Heart right ventricle (tissue), 16 donors: Measurements from ENCODE around the gene ANKRD13B. TPM values are rescaled to one million over a fixed set of nuclear protein-coding genes. Genes with fewer than 3 reads are reported as not detected.

Experiments used
- ATAC-seq, 8 donors: fragments of 200-7000 bp; cut with Tn5 transposase; one replicate each; pipeline ENCODE4 v1.9.1; 2020; ENCODE audit warnings: mild to moderate bottlenecking in 8 of 8, moderate library complexity in 8 of 8, moderate number of reproducible peaks in 1 of 8
- DNase-seq, 2 donors: peaks; one replicate each; pipeline ENCODE4 v3.0.0-alpha.2; 2020
- H3K27ac ChIP-seq, 10 donors: fragments of 200-600 bp; sonication (generic) in 2 of 10; one replicate each; pipeline versions ENCODE4 v1.5.0 to v1.8.0; 2020 to 2022; ENCODE audit warnings: mild to moderate bottlenecking in 3 of 10
- H3K27me3 ChIP-seq, 7 donors: fragments of 200-600 bp; one replicate each; pipeline ENCODE4 v1.8.0; 2021 to 2022; ENCODE audit warnings: mild to moderate bottlenecking in 2 of 7
- H3K36me3 ChIP-seq, 9 donors: fragments of 200-600 bp; sonication (generic) in 1 of 9; one replicate each; pipeline versions ENCODE4 v1.5.0 to v1.8.0; 2020 to 2022; ENCODE audit warnings: mild to moderate bottlenecking in 2 of 9
- H3K4me1 ChIP-seq, 9 donors: fragments of 200-600 bp; sonication (generic) in 1 of 9; one replicate each; pipeline versions ENCODE4 v1.5.0 to v1.8.0; 2020 to 2022; ENCODE audit warnings: mild to moderate bottlenecking in 4 of 9
- H3K4me3 ChIP-seq, 10 donors: fragments of 200-600 bp; sonication (generic) in 2 of 10; one replicate each; pipeline versions ENCODE4 v1.5.0 to v1.8.0; 2020 to 2022; ENCODE audit warnings: mild to moderate bottlenecking in 7 of 10, moderate library complexity in 2 of 10
- H3K9me3 ChIP-seq, 11 donors: fragments of 200-600 bp in 10 of 11; sonication (generic) in 2 of 11; one replicate each; pipeline versions ENCODE4 v1.5.0 to v1.8.0; 2013 to 2022; ENCODE audit warnings: mild to moderate bottlenecking in 2 of 11, control low read depth in 1 of 11, moderate library complexity in 1 of 11
- WGBS, 2 donors: extraction: QIAGEN DNeasy Blood & Tissue Kit; methylation state at CpG; one replicate each; pipeline ENCODE4 v1.1.7; 2013; ENCODE audit warnings: inconsistent platforms in 1 of 2; 5-methylcytosine and 5-hydroxymethylcytosine counted together
- intact Hi-C, 10 donors: fragments of 100-400 bp; cut with DNase I; formaldehyde crosslinking; loops; one replicate each; pipeline versions ENCODE4 v1.11.1 to v1.14.2; 2022
- polyA plus RNA-seq, 2 donors: library from polyadenylated mRNA; stranded (reverse); fragments of 200-250 nt; gene quantifications; one replicate each; pipeline ENCODE4 v1.2.3, GENCODE V29; 2013
- total RNA-seq, 10 donors: library from RNA; stranded (reverse); fragmentation: NEBNext Ultra II Directional in 3 of 10; extraction: Animal tissue kit (Norgen Biotek cat#: 25700) in 3 of 10; gene quantifications; one replicate each; pipeline versions ENCODE4 v1.2.1 to v1.2.4, GENCODE V29; 2021 to 2023
- TF ChIP-seq, protein P1 (sequence below), 9 donors: fragments of 200-600 bp; sonication (generic) in 2 of 9; IDR thresholded peaks; one replicate each; pipeline versions ENCODE4 v1.5.0 to v1.8.0; 2021 to 2022; ENCODE audit warnings: antibody characterized with exemption in 9 of 9, mild to moderate bottlenecking in 5 of 9, moderate library complexity in 1 of 9
- donor health status: Arrhythmogenic right ventricular cardiomyopathy.
- donor health status: ischemic (EF 13 %, LVEDD 7.1; RV severe dilation, severe dysfunction).
- donor health status: healthy with polysubstance abuse.
- donor health status: DM: no; HTN: yes; CAD: no.
- donor health status: DM: no; HTN: no; CAD: no.
- donor health status: ischemic (EF 25% LVEDD 6.9; RV normal size, moderate dysfunction).
- donor health status: ischemic (EF 25% LVEDD 5.7; RV mildly dilated, moderate dysfunction).
- donor health status: healthy.
- donor health status: DM: yes; HTN: yes; CAD: no.
- donor health status: Ischemic cardiomyopathy.
- donor health status: ischemic (EF 35%, LVEDD 5.7; RV mildly dilated, moderate dysfunction).
- donor health status: nonischemic (EF 11% LVEDD 7.7; RV severe dilation, severe dysfunction).
- donor health status: DM: yes; HTN: yes; CAD: no.
- donor health status: PGD.
- donor health status: ischemic (EF 29% LVEDD 5.4; RV normal size, mild dysfunction).
- donor health status: nonischemic (EF 23%, LVEDD 6.1; RV moderate dilation, normal function).

The ANKRD13B gene
- total and polyA plus RNA-seq, 12 donors = 2.5 to 9.7 (median 5.7) TPM

- H3K4me3 ChIP-seq = no peak overlapping the region
- peaks cover 0 to 58% (median under 1%) of the 10 kb centered on the region in 9 donors for H3K36me3 ChIP-seq
- TF ChIP-seq, protein P1, sequence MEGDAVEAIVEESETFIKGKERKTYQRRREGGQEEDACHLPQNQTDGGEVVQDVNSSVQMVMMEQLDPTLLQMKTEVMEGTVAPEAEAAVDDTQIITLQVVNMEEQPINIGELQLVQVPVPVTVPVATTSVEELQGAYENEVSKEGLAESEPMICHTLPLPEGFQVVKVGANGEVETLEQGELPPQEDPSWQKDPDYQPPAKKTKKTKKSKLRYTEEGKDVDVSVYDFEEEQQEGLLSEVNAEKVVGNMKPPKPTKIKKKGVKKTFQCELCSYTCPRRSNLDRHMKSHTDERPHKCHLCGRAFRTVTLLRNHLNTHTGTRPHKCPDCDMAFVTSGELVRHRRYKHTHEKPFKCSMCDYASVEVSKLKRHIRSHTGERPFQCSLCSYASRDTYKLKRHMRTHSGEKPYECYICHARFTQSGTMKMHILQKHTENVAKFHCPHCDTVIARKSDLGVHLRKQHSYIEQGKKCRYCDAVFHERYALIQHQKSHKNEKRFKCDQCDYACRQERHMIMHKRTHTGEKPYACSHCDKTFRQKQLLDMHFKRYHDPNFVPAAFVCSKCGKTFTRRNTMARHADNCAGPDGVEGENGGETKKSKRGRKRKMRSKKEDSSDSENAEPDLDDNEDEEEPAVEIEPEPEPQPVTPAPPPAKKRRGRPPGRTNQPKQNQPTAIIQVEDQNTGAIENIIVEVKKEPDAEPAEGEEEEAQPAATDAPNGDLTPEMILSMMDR (IDR thresholded peaks at IDR 0.05) = no peak
- peaks cover 42 to 83% (median 77%) of the 10 kb centered on the region in 9 donors for H3K4me1 ChIP-seq
- no peak for ATAC-seq
- no peaks in the 10 kb centered on the region for H3K9me3 ChIP-seq
- H3K27ac ChIP-seq = peak overlapping the region; percentile 68 to 86 (median 76)
- no peaks in the 10 kb centered on the region for H3K27me3 ChIP-seq
- no peak for DNase-seq
- WGBS, 2 donors = 49 to 59% methylated on average over 2 of the region's 2 CpGs
- intact Hi-C loops = loop anchor here in 7 of 10 donors (2.0 to 5.0 kb wide), 4 partner anchors 105 to 290 kb away; partner anchors contain the start of gene SSH2 (in 1 of the 7)
These were observed 49.3 kb downstream of the ANKRD13B start for GRCh38 chr17:29642171-29642611.

DNA sequence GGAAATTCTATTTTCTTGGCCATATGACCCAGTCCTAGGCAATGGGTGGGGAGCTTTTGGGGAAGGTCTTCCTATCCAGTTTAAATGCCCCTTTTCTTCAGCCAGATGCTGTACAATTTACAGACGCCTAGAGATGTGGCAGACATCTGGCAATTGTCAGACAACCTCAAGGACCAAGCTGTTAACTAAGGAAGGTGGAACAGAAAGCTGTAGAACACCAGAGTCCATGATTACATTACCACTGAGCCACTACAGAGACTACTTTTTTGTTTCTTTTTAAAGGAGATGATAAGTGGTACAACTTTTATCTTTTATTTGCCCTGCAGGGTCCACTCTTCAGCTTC is 50.9 kb downstream of the ANKRD13B start:
- Histone ChIP-seq H3K4me3 (no peak overlapping the region), H3K27me3 (no peaks in the 10 kb centered on the region), H3K9me3 (no peaks in the 10 kb centered on the region), H3K36me3 (peaks cover 0 to 67% (median 7%) of the 10 kb centered on the region in 9 donors), H3K4me1 (peaks cover 42 to 80% (median 77%) of the 10 kb centered on the region in 9 donors), H3K27ac (peak overlapping the region; percentile 68 to 86 (median 76))
- no peak for DNase-seq
- intact Hi-C loops = loop anchor here in 7 of 10 donors (2.0 to 5.0 kb wide), 5 partner anchors 104 to 289 kb away; partner anchors contain the start of gene SSH2 (in 1 of the 7)
- 50 to 53% methylated on average over 1 of the region's 1 CpG for WGBS, 2 donors
- no peak for ATAC-seq
- TF ChIP-seq, protein P1 (IDR thresholded peaks at IDR 0.05) = no peak

DNA sequence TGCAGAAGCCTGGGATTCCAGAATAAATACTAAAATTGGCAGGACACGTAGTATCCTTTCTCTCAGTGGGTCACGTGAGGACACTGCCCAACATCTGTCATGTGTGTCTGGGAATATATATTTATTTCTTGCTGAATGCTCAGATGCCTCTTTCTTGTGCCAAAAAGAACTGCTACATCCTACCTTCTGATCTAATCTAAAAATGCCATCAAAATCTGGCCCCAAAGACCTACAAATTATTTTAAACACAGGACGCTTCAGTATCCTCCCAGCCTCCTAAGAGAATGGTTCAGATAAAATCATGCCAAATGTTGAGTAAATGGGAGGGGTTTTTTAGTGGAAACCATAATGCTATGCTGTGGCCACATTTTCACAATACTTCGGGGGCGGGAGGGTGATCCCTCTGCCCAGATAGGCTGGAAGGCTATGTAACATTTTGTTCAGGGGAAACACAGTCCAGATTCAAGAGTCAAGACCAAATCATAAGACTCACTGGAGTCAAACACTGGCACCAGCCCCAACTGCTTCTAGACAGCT is 52.7 kb downstream of the ANKRD13B start:
- DNase-seq (peak; percentile 49 to 61), ATAC-seq (peak; percentile 54 to 90 (median 83))
- TF ChIP-seq, protein P1 (IDR thresholded peaks at IDR 0.05) = no peak
- Histone ChIP-seq H3K9me3 (no peaks in the 10 kb centered on the region), H3K36me3 (peaks cover 0 to 75% (median 7%) of the 10 kb centered on the region in 9 donors), H3K4me1 (peaks cover 35 to 62% (median 59%) of the 10 kb centered on the region in 9 donors), H3K4me3 (no peak overlapping the region), H3K27ac (peak overlapping the region; percentile 68 to 86 (median 77)), H3K27me3 (no peaks in the 10 kb centered on the region)
- intact Hi-C loops = loop anchor here in 2 of 10 donors (2.0 to 5.0 kb wide), 2 partner anchors 42 to 133 kb away; no protein-coding TSS in a partner anchor
- 7% methylated on average over 5 of the region's 5 CpGs for WGBS, 2 donors

DNA sequence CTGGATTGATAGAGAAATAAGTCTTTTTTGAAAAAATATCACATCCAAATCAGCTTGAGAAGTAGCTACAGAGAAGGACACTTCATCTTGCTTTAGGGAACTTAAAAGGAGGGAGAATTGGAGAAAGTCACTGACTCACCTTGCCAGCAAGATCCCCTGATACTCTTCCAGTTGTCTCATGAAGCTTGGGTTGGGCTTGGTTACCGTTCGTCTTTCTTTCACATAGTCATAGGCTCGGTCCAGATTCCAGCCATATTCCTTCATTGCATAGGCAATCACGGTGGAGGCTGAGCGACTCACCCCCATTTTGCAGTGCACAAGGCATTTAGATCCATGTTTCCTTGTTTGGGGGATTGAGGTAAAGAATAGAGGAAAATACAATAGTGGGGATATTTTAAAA is 55.1 kb downstream of the ANKRD13B start:
- DNase-seq (no peak), ATAC-seq (no peak)
- Histone ChIP-seq H3K27me3 (no peaks in the 10 kb centered on the region), H3K4me1 (peaks cover 21 to 39% (median 37%) of the 10 kb centered on the region in 9 donors), H3K36me3 (peaks cover 0 to 93% (median 16%) of the 10 kb centered on the region in 9 donors), H3K4me3 (no peak overlapping the region), H3K9me3 (no peaks in the 10 kb centered on the region), H3K27ac (peak overlapping the region in 2 of 10 donors; percentile 7 to 84)
- WGBS, 2 donors = 85 to 94% methylated on average over 5 of the region's 5 CpGs
- intact Hi-C loops = loop anchor here in 1 of 10 donors (5.0 kb wide), 1 partner anchor 39 kb away; no protein-coding TSS in a partner anchor
- TF ChIP-seq, protein P1 (IDR thresholded peaks at IDR 0.05) = no peak
